Lower lobe of right lung (tissue), 2 donors: ENCODE results near the gene ATRNL1. TPM values are rescaled to one million over a fixed set of nuclear protein-coding genes. Genes with fewer than 3 reads are reported as not detected.
"Not testable (repeated sequence)": the region's sequence is repeated elsewhere in the genome, so short reads cannot be mapped to it uniquely, and the experiment has no call there.

ENCODE experiments used
- ATAC-seq, 2 donors: fragments of 200-7000 bp; cut with Tn5 transposase; one replicate each; pipeline ENCODE4 v1.9.1; 2020 to 2022; ENCODE audit warnings: mild to moderate bottlenecking in 2 of 2, moderate library complexity in 2 of 2
- DNase-seq: peaks from one replicate; pipeline ENCODE4 v3.0.0-alpha.2; 2020
- H3K27ac ChIP-seq: fragments of 200-600 bp; one replicate; pipeline ENCODE4 v1.8.0; 2022
- H3K27me3 ChIP-seq: fragments of 200-600 bp; one replicate; pipeline ENCODE4 v1.8.0; 2022; ENCODE audit warnings: low read depth
- H3K36me3 ChIP-seq: fragments of 200-600 bp; one replicate; pipeline ENCODE4 v1.8.0; 2022; ENCODE audit warnings: mild to moderate bottlenecking
- H3K4me1 ChIP-seq: fragments of 200-600 bp; one replicate; pipeline ENCODE4 v1.8.0; 2022
- H3K4me3 ChIP-seq: fragments of 200-600 bp; one replicate; pipeline ENCODE4 v1.8.0; 2022; ENCODE audit warnings: mild to moderate bottlenecking
- H3K9me3 ChIP-seq: fragments of 200-600 bp; one replicate; pipeline ENCODE4 v1.8.0; 2022
- intact Hi-C: fragments of 100-400 bp; cut with DNase I; formaldehyde crosslinking; loops from one replicate; pipeline ENCODE4 v1.11.0; 2022
- total RNA-seq: library from RNA; stranded (reverse); fragmentation: NEBNext Ultra II Directional; extraction: Animal tissue kit (Norgen Biotek cat#: 25700); gene quantifications from one replicate; pipeline ENCODE4 v1.2.1, GENCODE V29; 2021
- TF ChIP-seq, protein P1 (sequence below): fragments of 200-600 bp; IDR thresholded peaks from one replicate; pipeline ENCODE4 v1.8.0; 2022; ENCODE audit warnings: antibody characterized with exemption, mild to moderate bottlenecking
- donor health status: DM: no; HTN: yes; CAD: no; lungs with severe emphysema.

The ATRNL1 gene
- total RNA-seq, 1 donor from 2014 or later, result 0.92 TPM

DNA sequence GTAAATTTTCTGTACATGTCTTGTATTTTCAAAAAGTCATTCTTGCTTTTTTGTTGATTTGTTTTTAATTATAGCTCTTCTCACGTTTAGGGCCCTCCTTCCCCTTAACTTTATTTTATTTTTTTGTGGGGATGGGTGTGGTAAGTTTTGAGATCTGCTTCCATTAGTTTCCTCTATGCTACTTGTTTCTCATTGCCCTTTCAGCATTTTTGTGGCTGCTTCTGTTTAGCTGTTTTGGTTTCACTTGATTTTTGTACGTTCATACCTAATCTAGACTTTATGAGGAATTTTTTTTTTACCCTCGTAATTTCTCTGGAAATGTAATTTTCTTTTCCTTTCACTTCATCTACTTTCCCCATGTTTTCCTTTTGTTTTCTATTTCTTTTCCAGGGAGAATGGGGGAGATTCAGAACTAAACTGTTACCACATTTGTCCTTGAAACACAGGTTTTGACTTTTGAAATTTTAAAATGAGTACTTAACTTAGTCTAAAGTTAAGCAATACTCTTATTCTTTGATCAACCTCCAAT lies 80.8 kb downstream of the ATRNL1 start:
- no peaks in the 10 kb centered on the region for H3K4me1 ChIP-seq
- no peaks in the 10 kb centered on the region for H3K27me3 ChIP-seq
- no peak overlapping the region for H3K4me3 ChIP-seq
- ATAC-seq (no peak), DNase-seq (no peak)
- intact Hi-C loops, result no loop called here
- no peaks in the 10 kb centered on the region for H3K36me3 ChIP-seq
- H3K27ac ChIP-seq, result no peak overlapping the region
- TF ChIP-seq, protein P1, sequence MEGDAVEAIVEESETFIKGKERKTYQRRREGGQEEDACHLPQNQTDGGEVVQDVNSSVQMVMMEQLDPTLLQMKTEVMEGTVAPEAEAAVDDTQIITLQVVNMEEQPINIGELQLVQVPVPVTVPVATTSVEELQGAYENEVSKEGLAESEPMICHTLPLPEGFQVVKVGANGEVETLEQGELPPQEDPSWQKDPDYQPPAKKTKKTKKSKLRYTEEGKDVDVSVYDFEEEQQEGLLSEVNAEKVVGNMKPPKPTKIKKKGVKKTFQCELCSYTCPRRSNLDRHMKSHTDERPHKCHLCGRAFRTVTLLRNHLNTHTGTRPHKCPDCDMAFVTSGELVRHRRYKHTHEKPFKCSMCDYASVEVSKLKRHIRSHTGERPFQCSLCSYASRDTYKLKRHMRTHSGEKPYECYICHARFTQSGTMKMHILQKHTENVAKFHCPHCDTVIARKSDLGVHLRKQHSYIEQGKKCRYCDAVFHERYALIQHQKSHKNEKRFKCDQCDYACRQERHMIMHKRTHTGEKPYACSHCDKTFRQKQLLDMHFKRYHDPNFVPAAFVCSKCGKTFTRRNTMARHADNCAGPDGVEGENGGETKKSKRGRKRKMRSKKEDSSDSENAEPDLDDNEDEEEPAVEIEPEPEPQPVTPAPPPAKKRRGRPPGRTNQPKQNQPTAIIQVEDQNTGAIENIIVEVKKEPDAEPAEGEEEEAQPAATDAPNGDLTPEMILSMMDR, result no peak
- H3K9me3 ChIP-seq, result no peaks in the 10 kb centered on the region

DNA sequence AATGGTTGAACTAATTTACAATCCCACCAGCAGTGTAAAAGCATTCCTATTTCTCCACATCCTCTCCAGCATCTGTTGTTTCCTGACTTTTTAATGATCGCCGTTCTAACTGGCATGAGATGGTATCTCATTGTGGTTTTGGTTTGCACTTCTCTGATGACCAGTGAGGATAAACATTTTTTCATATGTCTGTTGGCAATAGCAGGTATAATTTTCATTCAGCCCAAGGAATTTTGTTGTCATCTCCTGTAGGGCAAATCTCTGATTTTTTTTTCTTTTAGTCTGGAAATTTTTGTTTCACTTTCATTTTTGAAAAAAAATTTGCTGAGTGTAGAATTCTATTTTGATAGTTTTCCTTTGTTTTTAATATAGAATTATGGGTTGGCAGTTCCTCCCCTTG lies 114.1 kb downstream of the ATRNL1 start:
- H3K27ac ChIP-seq, H3K36me3 ChIP-seq, H3K27me3 ChIP-seq, H3K4me1 ChIP-seq, intact Hi-C loops, H3K9me3 ChIP-seq, DNase-seq, ATAC-seq, H3K4me3 ChIP-seq: not testable (repeated sequence)

- H3K27me3 ChIP-seq, result no peaks in the 10 kb centered on the region
- H3K4me1 ChIP-seq, result no peaks in the 10 kb centered on the region
- ATAC-seq (no peak), DNase-seq (no peak)
- H3K36me3 ChIP-seq, result no peaks in the 10 kb centered on the region
- TF ChIP-seq, protein P1, result no peak
- no peak overlapping the region for H3K4me3 ChIP-seq
- H3K9me3 ChIP-seq, result no peaks in the 10 kb centered on the region
- H3K27ac ChIP-seq, result no peak overlapping the region
- intact Hi-C loops, result no loop called here
Measured at GRCh38 chr10:115209133-115209532, 116.0 kb downstream of the ATRNL1 start.

GRCh38 chr10:115214829-115215228 lies 121.7 kb downstream of the ATRNL1 start:
- ATAC-seq (no peak), DNase-seq (no peak)
- no peaks in the 10 kb centered on the region for H3K27me3 ChIP-seq
- TF ChIP-seq, protein P1, result no peak
- no peak overlapping the region for H3K4me3 ChIP-seq
- no peaks in the 10 kb centered on the region for H3K36me3 ChIP-seq
- intact Hi-C loops, result no loop called here
- no peak overlapping the region for H3K27ac ChIP-seq
- H3K4me1 ChIP-seq, result no peaks in the 10 kb centered on the region
- H3K9me3 ChIP-seq, result no peaks in the 10 kb centered on the region

- intact Hi-C loops, result no loop called here
- Histone ChIP-seq H3K4me3 (no peak overlapping the region), H3K9me3 (no peaks in the 10 kb centered on the region), H3K27ac (no peak overlapping the region), H3K27me3 (no peaks in the 10 kb centered on the region), H3K36me3 (no peaks in the 10 kb centered on the region), H3K4me1 (no peaks in the 10 kb centered on the region)
- TF ChIP-seq, protein P1, result no peak
- no peak for DNase-seq
- no peak for ATAC-seq
Measured at GRCh38 chr10:115219203-115219602, 126.0 kb downstream of the ATRNL1 start.

DNA sequence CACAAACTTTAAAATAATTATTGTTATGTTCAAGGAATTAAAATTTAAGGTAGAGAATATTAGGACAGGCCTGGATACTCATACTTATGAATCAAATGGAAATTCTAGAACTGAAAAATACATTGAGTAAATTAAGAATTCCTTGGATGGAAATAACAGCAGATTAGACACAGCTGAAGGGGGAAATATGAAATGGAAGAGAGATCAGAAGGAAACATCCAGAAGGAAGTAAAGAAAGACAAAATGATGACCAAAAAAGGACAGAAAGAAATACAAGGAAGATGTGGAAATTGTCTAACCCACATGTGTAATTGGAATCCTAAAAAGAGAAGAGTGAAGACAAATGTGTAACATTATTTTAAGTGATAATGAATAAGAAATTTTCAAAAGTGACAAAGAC lies 128.9 kb downstream of the ATRNL1 start:
- H3K36me3 ChIP-seq, result no peaks in the 10 kb centered on the region
- H3K27me3 ChIP-seq, result no peaks in the 10 kb centered on the region
- intact Hi-C loops, result no loop called here
- H3K4me1 ChIP-seq, result no peaks in the 10 kb centered on the region
- ATAC-seq, result no peak
- no peak for DNase-seq
- H3K4me3 ChIP-seq, result no peak overlapping the region
- H3K9me3 ChIP-seq, result no peaks in the 10 kb centered on the region
- TF ChIP-seq, protein P1, result no peak
- H3K27ac ChIP-seq, result no peak overlapping the region
